ENCODE data around the gene GGTLC2. TPM values are rescaled to one million over a fixed set of nuclear protein-coding genes. Genes with fewer than 3 reads are reported as not detected.
"Not testable (repeated sequence)": the region's sequence is repeated elsewhere in the genome, so short reads cannot be mapped to it uniquely, and the experiment has no call there.

GGTLC2 gene
- polyA plus RNA-seq, 4 donors: 0.29 to 0.46 TPM; not detected in 2

DNA sequence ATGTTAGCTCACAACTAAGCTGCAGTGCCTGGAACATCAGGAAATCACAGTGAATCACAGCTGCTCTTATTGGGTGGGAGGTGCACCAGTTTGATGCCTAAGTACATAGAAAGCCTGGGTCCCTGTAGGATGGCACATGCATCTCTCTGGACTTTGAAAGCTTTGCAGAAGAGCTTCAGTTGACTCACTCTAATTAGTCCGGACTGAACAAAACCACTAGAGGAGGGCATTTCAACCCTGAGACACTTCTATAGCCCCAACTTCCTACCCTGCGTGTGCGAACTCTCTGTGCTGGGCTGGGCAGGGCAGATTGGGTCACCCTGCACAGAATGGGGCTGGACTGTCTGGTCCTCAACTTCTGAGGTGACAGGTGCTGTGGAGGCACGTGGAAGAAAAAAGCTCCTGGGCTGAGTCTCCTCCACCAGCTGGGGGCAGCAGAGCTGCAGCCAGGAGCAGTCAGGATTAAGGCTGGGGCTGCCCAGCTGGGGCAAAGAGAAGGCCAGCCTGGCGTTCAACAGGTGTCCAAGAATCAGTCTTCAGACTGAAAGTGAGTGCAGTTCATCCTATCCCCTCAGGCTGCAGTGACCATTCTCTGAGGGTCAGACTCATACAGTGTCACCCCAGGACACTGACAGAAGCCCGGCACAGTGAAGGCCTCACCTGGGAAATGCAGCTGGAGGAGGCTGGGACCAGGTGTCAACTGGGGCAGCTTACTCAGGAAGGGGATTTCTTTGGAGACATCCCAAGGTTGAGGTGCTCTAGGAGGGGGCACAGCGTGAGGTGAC, 22.1 kb downstream of the GGTLC2 start:
- no peak for DNase-seq (ENCODE audit: low read depth in 4 of 4, low spot score in 2 of 4)

DNA sequence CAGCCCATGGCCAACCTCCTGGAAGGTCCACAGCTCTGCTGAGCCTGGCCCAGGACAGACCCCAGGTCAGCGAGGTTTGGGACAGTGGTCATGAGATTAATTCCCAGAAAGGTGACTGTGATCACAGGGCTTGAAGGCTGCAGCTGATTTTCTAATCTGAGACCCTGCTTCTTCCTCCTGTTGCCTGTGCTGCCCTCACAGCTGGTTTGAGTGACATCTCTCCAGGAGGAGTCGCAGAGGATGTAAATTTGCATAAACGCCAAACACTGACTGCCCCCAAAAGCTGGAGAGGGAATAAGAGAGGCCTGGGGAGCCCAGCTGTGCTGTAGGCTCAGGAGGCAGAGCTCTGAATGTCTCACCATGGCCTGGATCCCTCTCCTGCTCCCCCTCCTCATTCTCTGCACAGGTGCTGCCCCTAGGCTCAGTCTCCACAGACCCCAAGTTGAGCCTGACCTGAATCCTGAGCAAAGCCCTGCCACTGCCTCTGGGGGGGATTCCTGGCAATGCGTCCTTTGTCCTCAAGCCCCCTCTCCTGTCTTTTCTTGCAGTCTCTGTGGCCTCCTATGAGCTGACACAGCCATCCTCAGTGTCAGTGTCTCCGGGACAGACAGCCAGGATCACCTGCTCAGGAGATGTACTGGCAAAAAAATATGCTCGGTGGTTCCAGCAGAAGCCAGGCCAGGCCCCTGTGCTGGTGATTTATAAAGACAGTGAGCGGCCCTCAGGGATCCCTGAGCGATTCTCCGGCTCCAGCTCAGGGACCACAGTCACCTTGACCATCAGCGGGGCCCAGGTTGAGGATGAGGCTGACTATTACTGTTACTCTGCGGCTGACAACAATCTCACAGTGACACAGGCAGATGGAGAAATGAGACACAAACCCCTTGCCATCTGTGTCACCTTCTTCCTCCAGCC, 23.8 kb downstream of the GGTLC2 start:
- no peak for DNase-seq (ENCODE audit: low read depth in 4 of 4, low spot score in 2 of 4)

- no peak for DNase-seq (ENCODE audit: low read depth in 4 of 4, low spot score in 2 of 4)
These were observed 24.7 kb downstream of the GGTLC2 start for GRCh38 chr22:22669093-22669492.

GRCh38 chr22:22670076-22670795, 25.8 kb downstream of the GGTLC2 start:
- DNase-seq (ENCODE audit: low read depth in 4 of 4, low spot score in 2 of 4): no peak

DNA sequence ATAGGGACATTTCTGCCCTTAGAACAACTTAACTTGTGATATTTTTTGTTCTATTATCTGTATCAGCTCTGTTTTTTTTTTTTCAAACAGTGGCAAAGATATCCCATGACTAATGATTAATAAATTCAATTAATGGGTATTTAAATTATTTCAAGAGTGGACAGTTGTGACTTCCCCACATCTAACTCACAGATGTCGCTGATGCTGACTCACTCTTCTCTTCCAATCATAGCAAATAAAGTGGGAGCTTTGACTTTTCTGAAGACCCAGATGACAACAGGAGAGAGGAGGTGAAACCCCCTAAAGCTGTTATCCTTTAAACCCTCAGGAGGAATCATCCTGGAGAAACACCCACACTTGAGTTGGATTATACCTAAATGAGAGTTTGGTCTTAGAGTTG, 27.1 kb downstream of the GGTLC2 start:
- DNase-seq (ENCODE audit: low read depth in 4 of 4, low spot score in 2 of 4): no peak

DNA sequence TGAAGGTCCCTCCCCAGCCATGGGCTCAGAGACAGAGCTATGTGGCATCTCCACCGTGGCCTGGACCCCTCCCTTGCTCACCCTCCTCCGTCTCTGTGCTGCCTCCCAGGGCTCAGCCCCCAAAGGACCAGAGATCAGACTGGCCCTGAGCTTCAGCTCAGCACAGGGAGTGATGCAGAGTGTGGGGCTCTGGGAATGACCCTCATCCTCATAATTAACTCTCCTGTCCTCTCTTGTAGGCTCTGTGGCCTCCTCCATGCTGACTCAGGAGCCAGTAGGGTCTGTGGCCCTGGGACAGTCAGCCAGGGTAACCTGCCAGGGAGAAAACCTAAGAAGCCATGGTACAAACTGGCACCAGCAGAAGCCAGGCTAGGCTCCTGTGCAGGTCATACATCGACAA, 28.7 kb downstream of the GGTLC2 start:
- no peak for DNase-seq (ENCODE audit: low read depth in 4 of 4, low spot score in 2 of 4)

DNA sequence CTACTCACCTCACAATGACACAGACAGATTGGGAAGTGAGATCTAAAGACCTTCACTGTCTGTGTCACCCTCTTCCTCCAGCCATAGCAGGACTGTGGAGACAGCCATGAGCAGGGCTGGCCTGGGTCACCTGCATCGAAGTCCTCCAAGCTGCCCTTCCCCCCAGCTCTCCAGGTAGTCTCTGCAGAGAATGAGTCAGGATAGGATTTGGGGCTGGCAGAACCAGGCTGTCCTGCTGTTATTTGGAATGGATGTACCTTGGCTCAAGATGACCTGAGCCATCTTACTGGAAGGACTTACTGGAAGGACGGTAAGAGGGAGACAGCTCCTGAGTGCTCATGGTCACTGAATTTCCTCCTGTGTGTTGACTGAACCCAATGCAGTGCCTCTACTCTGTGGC, 29.2 kb downstream of the GGTLC2 start:
- no peak for DNase-seq (ENCODE audit: low read depth in 4 of 4, low spot score in 2 of 4)

GRCh38 chr22:22674467-22674866, 30.1 kb downstream of the GGTLC2 start:
- DNase-seq (ENCODE audit: low read depth in 4 of 4, low spot score in 2 of 4): no peak

- DNase-seq (ENCODE audit: low read depth in 4 of 4, low spot score in 2 of 4): no peak
These were observed 34.6 kb downstream of the GGTLC2 start for GRCh38 chr22:22678970-22679369.

DNA sequence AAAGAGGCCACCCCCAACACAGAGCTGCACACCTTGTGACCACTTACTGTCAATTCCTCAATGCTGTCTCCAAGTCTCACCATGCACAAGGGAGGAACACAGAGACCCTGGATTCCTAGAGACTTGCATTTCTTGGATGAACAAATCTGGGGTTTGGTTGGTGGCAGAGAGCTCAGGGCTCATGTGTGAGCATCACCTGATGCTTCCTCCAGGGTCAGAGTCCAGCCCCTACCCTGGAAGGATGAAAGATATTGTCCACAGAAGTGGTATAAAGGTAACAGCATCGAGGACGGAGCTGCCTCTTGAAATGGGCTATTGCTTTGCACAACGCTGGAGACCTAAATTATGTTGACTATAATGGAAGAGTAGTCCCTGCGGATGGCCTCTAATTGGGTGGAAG, 36.0 kb downstream of the GGTLC2 start:
- no peak for DNase-seq (ENCODE audit: low read depth in 4 of 4, low spot score in 2 of 4)

DNA sequence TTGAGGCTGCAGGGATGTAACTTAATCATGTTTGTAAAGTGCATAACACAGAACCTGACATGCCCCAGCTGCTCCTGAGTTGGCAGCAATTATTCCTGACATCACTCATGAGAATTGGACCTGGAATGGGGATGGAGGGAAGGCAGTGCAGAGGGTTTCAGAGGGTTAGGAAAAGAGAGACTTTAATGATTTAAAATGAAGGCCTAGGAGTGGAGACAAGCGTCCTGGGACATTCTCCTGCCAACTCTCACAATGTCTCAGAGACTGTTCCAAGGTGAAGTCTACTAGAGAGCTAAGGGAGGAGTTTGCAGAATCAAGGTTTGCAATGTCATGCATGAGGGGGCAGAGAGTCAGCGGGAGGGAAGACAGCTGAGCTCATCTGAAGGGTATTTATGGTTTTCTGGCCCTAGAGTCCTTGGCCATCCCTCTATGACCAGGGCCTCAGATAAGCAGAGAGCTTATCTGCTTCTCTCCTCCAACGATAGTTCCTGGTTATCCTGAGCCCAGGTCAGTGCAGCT, 36.9 kb downstream of the GGTLC2 start:
- peak in 3 of 4 donors; percentile 25 to 45 (median 37) for DNase-seq (ENCODE audit: low read depth in 4 of 4, low spot score in 2 of 4)

DNA sequence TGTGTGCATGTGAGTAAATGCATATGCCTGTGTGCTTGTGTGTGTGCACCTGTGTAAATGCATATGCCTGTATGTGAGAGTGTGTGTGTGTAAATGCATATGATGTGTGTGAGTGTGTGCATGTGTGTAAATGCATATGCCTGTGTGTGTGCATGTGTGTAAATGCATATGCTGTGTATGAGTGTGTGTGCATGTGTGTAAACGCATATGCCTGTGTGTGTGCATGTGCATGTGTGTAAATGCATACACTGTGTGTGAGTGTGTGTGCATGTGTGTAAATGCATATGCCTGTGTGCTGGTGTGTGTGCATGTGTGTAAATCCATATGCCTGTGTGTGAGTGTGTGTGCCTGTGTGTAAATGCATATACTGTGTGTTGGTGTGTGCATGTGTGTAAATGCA, 37.8 kb downstream of the GGTLC2 start:
- DNase-seq (ENCODE audit: low read depth in 4 of 4, low spot score in 2 of 4): no peak

DNA sequence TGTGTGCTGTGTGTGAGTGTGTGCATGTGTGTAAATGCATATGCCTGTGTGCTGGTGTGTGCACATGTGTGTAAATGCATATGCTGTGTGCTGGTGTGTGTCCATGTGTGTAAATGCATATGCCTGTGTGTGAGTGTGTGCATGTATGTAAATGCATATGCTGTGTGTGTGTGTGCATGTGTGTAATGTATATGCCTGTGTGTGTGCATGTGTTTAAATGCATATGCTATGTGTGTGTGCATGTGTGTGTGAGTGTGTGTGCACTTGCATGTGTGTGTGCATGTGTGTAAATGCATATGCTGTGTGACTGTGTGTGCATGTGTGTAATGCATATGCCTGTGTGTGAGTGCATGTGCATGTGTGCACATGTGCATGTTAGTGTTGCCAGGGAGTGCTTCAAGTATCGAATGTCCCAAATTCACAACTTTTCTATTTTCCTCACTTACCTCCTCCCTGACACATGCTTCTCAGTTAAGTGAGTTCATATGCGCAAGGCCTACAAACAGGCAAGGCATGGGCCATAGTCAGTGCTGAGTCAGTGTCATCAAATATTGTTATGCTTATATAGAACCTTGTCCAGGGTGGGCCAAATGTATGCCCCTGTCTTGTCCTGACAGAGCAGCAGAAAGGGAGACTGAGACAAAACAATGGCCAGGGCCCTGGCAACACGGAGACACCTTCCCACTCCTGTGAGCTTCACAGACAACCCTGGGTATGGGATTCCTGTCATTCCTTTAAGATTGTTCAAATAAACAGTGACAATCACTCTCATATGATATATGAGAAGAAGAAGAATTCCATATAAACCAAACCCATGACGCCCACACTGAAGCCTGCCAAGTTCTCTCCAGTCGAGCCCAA, 38.6 kb downstream of the GGTLC2 start:
- DNase-seq (ENCODE audit: low read depth in 4 of 4, low spot score in 2 of 4): no peak

GRCh38 chr22:22683668-22684361, 39.4 kb downstream of the GGTLC2 start:
- no peak for DNase-seq (ENCODE audit: low read depth in 4 of 4, low spot score in 2 of 4)

- no peak for DNase-seq (ENCODE audit: low read depth in 4 of 4, low spot score in 2 of 4)
These were observed 40.5 kb downstream of the GGTLC2 start for GRCh38 chr22:22684580-22685561.

- DNase-seq (ENCODE audit: low read depth in 4 of 4, low spot score in 2 of 4): no peak
These were observed 41.2 kb downstream of the GGTLC2 start for GRCh38 chr22:22685586-22685985.

DNA sequence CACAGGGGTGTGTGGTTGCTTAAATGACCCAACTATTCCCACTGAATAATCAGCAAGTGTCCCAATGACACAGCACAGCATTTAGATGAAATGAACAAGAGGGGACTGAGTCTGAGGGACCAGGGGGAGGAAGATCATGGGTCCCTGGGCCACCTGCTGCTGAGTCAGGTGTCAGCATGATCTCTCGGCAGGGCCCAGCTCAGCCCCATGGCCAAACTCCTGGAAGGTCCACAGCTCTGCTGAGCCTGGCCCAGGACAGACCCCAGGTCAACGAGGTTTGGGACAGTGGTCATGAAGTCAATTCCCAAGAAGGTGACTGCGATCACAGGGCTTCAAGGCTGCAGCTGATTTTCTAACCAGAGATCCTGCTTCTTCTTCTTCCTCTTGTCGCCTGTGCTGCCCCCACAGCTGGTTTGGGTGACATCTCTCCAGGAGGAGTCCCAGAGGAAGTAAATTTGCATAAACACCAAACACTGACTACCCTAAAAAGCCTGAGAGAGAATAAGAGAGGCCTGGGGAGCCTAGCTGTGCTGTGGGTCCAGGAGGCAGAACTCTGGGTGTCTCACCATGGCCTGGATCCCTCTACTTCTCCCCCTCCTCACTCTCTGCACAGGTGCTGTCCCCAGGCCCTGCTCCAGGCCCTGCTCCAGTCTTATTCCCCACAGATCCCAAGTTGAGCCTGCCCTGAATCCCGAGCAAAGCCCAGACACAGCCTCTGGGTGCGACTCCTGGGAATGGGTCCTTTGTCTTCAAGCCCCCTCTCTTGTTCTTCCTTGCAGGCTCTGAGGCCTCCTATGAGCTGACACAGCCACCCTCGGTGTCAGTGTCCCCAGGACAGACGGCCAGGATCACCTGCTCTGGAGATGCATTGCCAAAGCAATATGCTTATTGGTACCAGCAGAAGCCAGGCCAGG, 42.0 kb downstream of the GGTLC2 start:
- DNase-seq (ENCODE audit: low read depth in 4 of 4, low spot score in 2 of 4): not testable (repeated sequence)

Measured in left renal cortex interstitium (tissue), 4 donors.